Adrenal gland (tissue), 5 donors: ENCODE results near the gene CDC14B.
"Not testable (repeated sequence)": the region's sequence is repeated elsewhere in the genome, so short reads cannot be mapped to it uniquely, and the experiment has no call there.

Experiments
- CTCF ChIP-seq, 6 experiments: fragments of 450-650 bp in 4 of 6; fragments of 200-600 bp in 2 of 6; sonication (generic) in 1 of 6; IDR thresholded peaks; 1 replicate in 5 of 6; 2 replicates in 1 of 6; pipeline versions ENCODE4 v1.5.1 to v1.8.0; 2016 to 2021; ENCODE audit warnings: antibody characterized with exemption in 6 of 6, mild to moderate bottlenecking in 2 of 6, moderate library complexity in 1 of 6
- POLR2A ChIP-seq, 2 donors: fragments of 450-650 bp; IDR thresholded peaks; one replicate each; pipeline ENCODE4 v1.6.1; 2017; ENCODE audit warnings: antibody characterized with exemption in 2 of 2, mild to moderate bottlenecking in 2 of 2, moderate library complexity in 1 of 2
- donor health status: DM: no; HTN: no; CAD: no.

GRCh38 chr9:96666653-96667362 lies 47.2 kb upstream of the CDC14B start:
- peak; percentile 75 to 96 (median 88) for TF ChIP-seq CTCF (IDR thresholded peaks at IDR 0.05)
- not testable (repeated sequence) for TF ChIP-seq POLR2A (IDR thresholded peaks at IDR 0.05)
